Measurements from ENCODE around the gene PTPRD.

DNA sequence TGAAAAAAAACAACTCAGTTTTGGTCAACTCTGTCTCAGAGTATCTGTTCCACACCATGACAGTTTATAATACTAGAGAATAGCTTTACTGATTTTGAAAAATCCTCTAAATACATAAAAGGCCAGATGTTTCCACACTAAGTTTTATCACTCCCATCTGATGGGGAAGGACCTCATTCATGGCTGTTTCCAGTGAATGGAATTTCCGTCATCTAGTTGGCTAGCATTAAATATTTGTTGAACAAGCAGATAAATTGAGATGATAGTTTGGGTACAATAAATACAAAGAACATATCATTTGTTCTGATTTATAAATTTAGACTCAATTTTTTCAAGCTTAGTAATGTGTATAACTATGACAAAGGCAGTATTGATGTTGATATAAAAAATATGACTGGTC, 408.5 kb downstream of the PTPRD start:
- TF ChIP-seq, protein P1, sequence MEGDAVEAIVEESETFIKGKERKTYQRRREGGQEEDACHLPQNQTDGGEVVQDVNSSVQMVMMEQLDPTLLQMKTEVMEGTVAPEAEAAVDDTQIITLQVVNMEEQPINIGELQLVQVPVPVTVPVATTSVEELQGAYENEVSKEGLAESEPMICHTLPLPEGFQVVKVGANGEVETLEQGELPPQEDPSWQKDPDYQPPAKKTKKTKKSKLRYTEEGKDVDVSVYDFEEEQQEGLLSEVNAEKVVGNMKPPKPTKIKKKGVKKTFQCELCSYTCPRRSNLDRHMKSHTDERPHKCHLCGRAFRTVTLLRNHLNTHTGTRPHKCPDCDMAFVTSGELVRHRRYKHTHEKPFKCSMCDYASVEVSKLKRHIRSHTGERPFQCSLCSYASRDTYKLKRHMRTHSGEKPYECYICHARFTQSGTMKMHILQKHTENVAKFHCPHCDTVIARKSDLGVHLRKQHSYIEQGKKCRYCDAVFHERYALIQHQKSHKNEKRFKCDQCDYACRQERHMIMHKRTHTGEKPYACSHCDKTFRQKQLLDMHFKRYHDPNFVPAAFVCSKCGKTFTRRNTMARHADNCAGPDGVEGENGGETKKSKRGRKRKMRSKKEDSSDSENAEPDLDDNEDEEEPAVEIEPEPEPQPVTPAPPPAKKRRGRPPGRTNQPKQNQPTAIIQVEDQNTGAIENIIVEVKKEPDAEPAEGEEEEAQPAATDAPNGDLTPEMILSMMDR (conservative IDR thresholded peaks at IDR 0.05; ENCODE audit: low read depth, low read length), result no peak
- TF ChIP-seq CHD1 (IDR thresholded peaks at IDR 0.05; ENCODE audit: low read depth, low read length), result no peak
- TF ChIP-seq CEBPB (IDR thresholded peaks at IDR 0.05; ENCODE audit: low read depth, low read length), result no peak
- no peak for TF ChIP-seq POLR2A (IDR thresholded peaks at IDR 0.05; ENCODE audit: low read depth, low read length)
- TF ChIP-seq, protein P2, sequence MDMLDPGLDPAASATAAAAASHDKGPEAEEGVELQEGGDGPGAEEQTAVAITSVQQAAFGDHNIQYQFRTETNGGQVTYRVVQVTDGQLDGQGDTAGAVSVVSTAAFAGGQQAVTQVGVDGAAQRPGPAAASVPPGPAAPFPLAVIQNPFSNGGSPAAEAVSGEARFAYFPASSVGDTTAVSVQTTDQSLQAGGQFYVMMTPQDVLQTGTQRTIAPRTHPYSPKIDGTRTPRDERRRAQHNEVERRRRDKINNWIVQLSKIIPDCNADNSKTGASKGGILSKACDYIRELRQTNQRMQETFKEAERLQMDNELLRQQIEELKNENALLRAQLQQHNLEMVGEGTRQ (IDR thresholded peaks at IDR 0.05; ENCODE audit: low read depth, low read length), result no peak
- TF ChIP-seq MXI1 (IDR thresholded peaks at IDR 0.05; ENCODE audit: borderline replicate concordance, low read depth, low read length), result no peak
- TF ChIP-seq RFX5 (IDR thresholded peaks at IDR 0.05; ENCODE audit: low read depth, low read length), result no peak
- no peak for TF ChIP-seq SMC3 (IDR thresholded peaks at IDR 0.05; ENCODE audit: low read depth, low read length)
